ENCODE results near the gene RYR2. TPM values are rescaled to one million over a fixed set of nuclear protein-coding genes. Genes with fewer than 3 reads are reported as not detected.

The RYR2 gene
- total and polyA plus RNA-seq, 9 of the 15 experiments (the other 6 are each of a cell fraction or from before 2014, with no cell fraction given) = 0.03 to 0.42 (median 0.14) TPM

- WGBS (ENCODE audit: insufficient coverage, low coverage, missing lambda C conversion rate) = 0% methylated on average over 4 of the region's 4 CpGs
- DNase-seq (ENCODE audit: extremely low read depth in 1 of 4, low spot score in 3 of 4) (no peak), ATAC-seq (no peak), FAIRE-seq (no peak)
- TF ChIP-seq FOXJ3 (CRISPR knock-in tag; IDR thresholded peaks at IDR 0.05) (no peak), ZBTB2 (IDR thresholded peaks at IDR 0.05) (no peak), FOSL1 (tag; conservative IDR thresholded peaks at IDR 0.05) (no peak), STAT5B (CRISPR knock-in tag; IDR thresholded peaks at IDR 0.05) (no peak), ZC3H8 (IDR thresholded peaks at IDR 0.05) (no peak)
- H4K20me1 ChIP-seq (replicated peaks; ENCODE audit: control insufficient read depth, insufficient read depth, low read length) = no peaks in the 10 kb centered on the region
- in situ Hi-C loops (cut with MboI) = no loop called here
- ChIA-PET CTCF (ENCODE audit: low intra/inter-chr PET ratio) (no interaction called here), POLR2A (no interaction called here)
- H3K27me3 ChIP-seq (ENCODE audit: control insufficient read depth in 2 of 2, insufficient read depth in 2 of 2, low read length in 2 of 2) = no peaks in the 10 kb centered on the region
- H3K27ac ChIP-seq (ENCODE audit: extremely low read depth, low read depth, low read length) = no peak overlapping the region
- H3K79me2 ChIP-seq (ENCODE audit: control insufficient read depth, insufficient read depth, low read length) = no peaks in the 10 kb centered on the region
- no peaks in the 10 kb centered on the region for H3K9me3 ChIP-seq (replicated peaks; ENCODE audit: control insufficient read depth, insufficient read depth, low read depth, low read length)
- H2AFZ ChIP-seq (ENCODE audit: low read depth, low read length) = no peak overlapping the region
- no peaks in the 10 kb centered on the region for H3K9me1 ChIP-seq (ENCODE audit: control insufficient read depth, insufficient read depth, low read length)
- no peak overlapping the region for H3K9ac ChIP-seq (ENCODE audit: insufficient read depth in 1 of 2, low read depth in 2 of 2, low read length in 2 of 2)
- H3K36me3 ChIP-seq (ENCODE audit: control insufficient read depth, insufficient read depth, low read length) = no peaks in the 10 kb centered on the region
- no peak overlapping the region for H3K4me3 ChIP-seq
- intact Hi-C loops (cut with micrococcal nuclease) = no loop called here
- BruUV-seq (replicated peaks) = no TSS peak
- H3K4me1 ChIP-seq (replicated peaks in 1 of 2; ENCODE audit: control insufficient read depth in 2 of 2, insufficient read depth in 2 of 2, low read length in 2 of 2) = no peaks in the 10 kb centered on the region
- H3K4me2 ChIP-seq (ENCODE audit: insufficient read depth, low read length) = no peak overlapping the region
These were observed 8.9 kb upstream of the RYR2 start for GRCh38 chr1:237033061-237033460.

GRCh38 chr1:237033804-237034203 lies 8.2 kb upstream of the RYR2 start:
- Histone ChIP-seq H3K9me3 (replicated peaks; ENCODE audit: control insufficient read depth, insufficient read depth, low read depth, low read length) (no peaks in the 10 kb centered on the region), H2AFZ (ENCODE audit: low read depth, low read length) (no peak overlapping the region), H3K4me1 (replicated peaks in 1 of 2; ENCODE audit: control insufficient read depth in 2 of 2, insufficient read depth in 2 of 2, low read length in 2 of 2) (no peaks in the 10 kb centered on the region), H3K79me2 (ENCODE audit: control insufficient read depth, insufficient read depth, low read length) (no peaks in the 10 kb centered on the region), H3K4me2 (ENCODE audit: insufficient read depth, low read length) (no peak overlapping the region), H3K27me3 (ENCODE audit: control insufficient read depth in 2 of 2, insufficient read depth in 2 of 2, low read length in 2 of 2) (no peaks in the 10 kb centered on the region), H3K36me3 (ENCODE audit: control insufficient read depth, insufficient read depth, low read length) (no peaks in the 10 kb centered on the region), H3K9ac (ENCODE audit: insufficient read depth in 1 of 2, low read depth in 2 of 2, low read length in 2 of 2) (no peak overlapping the region), H4K20me1 (replicated peaks; ENCODE audit: control insufficient read depth, insufficient read depth, low read length) (no peaks in the 10 kb centered on the region), H3K27ac (ENCODE audit: extremely low read depth, low read depth, low read length) (no peak overlapping the region), H3K4me3 (no peak overlapping the region), H3K9me1 (ENCODE audit: control insufficient read depth, insufficient read depth, low read length) (no peaks in the 10 kb centered on the region)
- ChIA-PET POLR2A (no interaction called here), CTCF (ENCODE audit: low intra/inter-chr PET ratio) (no interaction called here)
- no TSS peak for BruUV-seq (replicated peaks)
- 0% methylated on average over 4 of the region's 4 CpGs for WGBS (ENCODE audit: insufficient coverage, low coverage, missing lambda C conversion rate)
- FAIRE-seq (no peak), ATAC-seq (no peak), DNase-seq (ENCODE audit: extremely low read depth in 1 of 4, low spot score in 3 of 4) (no peak)
- in situ Hi-C loops (cut with MboI) = no loop called here
- intact Hi-C loops (cut with micrococcal nuclease) = no loop called here
- TF ChIP-seq DDX20 (tag; IDR thresholded peaks at IDR 0.05; ENCODE audit: low read depth) = no peak
- no peak for TF ChIP-seq ZNF655 (CRISPR knock-in tag; IDR thresholded peaks at IDR 0.05)
- TF ChIP-seq POLR2AphosphoS2 (IDR thresholded peaks at IDR 0.05; ENCODE audit: low read length) = no peak
- no peak for TF ChIP-seq FOXP4 (CRISPR knock-in tag; IDR thresholded peaks at IDR 0.05; ENCODE audit: borderline replicate concordance)
- TF ChIP-seq HDGF (IDR thresholded peaks at IDR 0.05) = no peak
- no peak for TF ChIP-seq ZSCAN32 (CRISPR knock-in tag; IDR thresholded peaks at IDR 0.05)
